GM19099 (cell line): ENCODE results near the gene SREBF1.
A peak's percentile ranks its signal among the peaks of the same experiment; 100 is the strongest.

ENCODE experiments used
- POLR2A ChIP-seq: IDR thresholded peaks from 3 replicates; pipeline ENCODE4 v1.6.1; 2011; ENCODE audit warnings: low read depth; ENCODE audit not compliant: insufficient read length; ENCODE audit errors: extremely low read depth

The SREBF1 gene

DNA sequence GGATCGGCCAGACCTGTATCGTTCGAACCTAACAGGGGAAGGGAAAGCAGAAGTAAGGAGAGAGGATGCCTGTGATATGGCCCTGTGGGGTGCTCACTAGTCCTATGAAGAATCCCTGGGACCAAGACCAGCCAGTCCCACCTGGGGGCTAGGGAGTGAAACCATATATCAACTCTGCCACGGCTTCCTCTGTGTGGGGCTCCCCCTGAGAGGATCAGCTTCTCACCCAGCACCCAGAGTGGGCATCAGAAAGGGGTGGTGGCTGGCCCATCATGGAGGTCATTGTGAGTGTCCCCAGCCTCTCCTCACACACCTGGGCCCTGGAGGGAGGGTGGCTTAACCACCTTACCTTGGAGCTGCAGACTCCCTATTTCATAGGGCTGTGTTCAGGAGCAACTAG is 30.1 kb upstream of the SREBF1 start:
- no peak for TF ChIP-seq POLR2A

DNA sequence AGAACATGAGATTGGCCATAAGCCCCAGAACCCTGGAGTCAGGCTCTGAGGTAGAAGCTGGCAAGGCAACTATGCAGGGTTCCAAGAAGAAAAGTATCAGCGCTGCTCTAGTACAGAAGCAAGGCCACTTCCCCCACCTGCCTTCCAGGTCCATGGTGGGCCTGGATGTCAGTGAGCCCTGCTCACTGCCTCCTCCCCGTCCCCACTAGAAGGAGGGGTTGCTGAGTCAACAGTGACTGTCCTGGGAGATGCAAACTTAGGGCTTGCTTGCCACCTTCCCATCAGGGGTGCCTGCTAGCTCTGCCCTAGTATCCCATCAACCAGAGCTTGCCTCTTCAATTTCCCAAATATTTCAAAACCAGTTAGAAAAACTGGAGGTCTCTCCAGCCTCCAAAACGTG is 29.6 kb upstream of the SREBF1 start:
- TF ChIP-seq POLR2A, result no peak

DNA sequence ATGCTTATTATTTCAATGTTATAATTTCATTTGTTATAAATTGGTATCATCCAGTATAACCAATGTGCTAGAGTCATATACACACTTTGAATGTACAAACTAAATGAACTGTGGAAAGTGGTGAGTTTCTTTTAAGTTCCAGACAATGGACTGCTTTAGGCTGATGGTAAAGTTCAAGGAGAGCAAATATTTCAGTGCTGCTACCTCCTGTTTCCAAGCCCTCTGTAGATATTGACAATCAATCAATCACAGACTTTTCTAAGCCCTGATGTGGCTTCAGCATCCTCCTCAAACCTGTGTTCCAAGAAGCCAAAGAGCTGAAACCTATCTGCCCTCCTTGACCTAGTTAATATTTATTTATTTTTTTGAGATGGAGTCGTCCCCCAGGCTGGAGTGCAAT is 28.2 kb upstream of the SREBF1 start:
- no peak for TF ChIP-seq POLR2A

DNA sequence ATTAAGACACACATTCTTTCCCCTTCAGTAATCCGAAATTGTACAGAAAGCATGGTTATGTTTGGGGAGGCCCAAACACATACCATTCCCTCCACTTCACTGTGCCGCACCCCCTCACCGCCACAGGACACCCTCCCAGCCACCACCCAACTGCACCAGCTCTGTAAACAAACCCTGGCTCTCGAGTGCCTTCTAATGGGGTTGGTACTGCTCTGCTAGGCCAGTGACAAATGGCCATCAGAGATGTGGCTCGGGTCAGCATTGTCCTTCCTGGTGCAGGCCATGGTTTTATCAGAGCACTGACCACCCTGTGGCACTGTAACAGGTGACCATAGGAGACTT is 24.0 kb upstream of the SREBF1 start:
- TF ChIP-seq POLR2A, result no peak

DNA sequence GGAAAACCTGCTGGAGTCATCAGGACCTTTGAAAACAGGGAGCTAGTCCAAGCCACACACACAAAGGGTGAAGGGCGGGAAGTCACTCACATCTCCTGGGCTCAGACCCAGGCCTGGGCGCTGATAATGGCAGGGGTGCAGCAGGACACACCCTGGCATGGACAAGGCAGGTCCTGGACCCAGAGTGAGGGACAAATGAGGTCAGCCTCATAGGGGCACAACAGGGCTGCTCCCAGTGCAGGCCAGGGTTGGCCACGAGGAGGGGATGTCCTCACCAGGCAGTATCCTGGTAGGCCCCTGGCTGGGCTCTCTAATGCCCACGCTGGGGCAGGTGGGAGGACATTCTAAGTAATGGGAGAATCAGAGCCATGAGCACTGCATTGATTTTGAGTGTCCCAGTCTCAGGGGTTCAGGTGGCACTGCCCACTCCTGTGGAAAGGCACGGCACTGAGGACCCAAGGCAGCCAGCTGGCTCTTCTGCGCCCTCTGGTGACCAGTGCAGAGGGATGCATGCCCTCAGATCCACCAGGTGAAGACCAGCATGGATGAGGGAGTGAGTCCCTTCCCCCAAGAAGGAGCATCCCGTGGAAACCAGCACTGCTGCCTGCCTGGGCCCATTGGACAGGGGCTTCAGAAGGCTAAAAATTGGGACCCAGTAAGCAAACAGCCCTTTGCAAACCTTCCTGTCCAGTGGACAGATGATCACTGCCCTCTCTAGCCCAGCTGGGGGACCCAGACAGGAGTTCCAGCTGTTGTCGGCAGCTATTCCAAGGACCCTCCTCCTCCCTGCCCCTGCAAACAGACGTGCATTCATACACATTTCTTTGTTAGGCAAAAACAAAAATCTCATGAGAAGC is 23.4 kb upstream of the SREBF1 start:
- TF ChIP-seq POLR2A, result no peak

DNA sequence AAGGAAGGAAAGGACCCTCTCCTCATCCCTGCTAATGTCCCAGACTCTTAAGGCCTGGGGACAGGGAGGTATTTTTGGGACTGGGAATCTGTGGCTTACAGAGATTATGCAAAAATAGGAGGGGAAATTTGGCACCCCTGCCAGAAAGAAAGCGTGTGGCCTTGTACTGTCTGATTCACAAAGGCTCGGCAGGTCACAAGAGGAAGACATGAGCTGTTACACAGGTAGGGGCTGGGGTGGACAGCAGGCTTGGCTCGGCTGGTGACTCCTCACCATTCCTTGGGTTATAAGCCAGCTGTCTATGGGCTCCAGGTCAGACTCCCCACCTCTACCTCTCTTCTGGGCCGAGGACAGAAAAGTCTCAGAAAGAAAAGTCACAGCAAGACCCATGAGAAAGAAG is 20.7 kb upstream of the SREBF1 start:
- no peak for TF ChIP-seq POLR2A

DNA sequence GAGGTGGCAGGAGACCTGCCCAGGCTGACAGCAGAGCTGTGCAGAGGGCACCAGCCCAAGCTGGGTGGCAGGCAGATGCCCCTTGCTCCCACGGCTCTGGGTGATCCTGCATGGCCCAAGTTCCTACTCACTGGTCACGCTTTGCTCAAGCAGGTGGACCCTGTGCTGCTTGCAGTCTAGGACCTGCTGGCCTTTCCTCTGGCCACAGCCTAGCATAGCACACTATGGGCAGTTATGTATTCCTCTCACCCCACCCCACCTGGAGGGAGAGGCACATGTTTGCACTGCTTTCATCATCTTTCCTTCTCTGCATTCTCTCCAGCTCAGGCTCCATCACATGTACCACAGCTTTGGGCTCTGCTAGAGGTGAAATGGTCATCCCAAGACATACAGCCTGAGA is 19.6 kb upstream of the SREBF1 start:
- TF ChIP-seq POLR2A, result no peak

DNA sequence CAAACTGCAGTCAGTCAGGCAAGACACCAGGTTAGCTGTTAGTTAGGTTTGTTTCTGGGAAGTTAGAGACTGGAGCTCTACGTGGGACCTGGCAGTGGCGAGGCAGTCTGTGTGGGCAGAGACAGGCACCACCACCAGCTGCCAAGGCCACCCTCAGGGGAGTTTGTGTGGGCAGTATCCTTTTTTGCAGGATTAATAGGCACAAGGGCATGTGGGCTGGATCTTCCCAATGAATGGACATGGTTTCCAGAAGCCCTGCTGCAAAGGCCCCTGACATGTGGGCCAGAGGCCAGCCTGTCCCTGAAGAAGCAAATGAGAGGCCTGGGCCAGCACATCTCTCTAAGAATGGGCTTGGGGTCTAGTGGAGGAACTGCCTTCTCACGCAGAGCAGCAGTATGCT is 19.2 kb upstream of the SREBF1 start:
- no peak for TF ChIP-seq POLR2A

DNA sequence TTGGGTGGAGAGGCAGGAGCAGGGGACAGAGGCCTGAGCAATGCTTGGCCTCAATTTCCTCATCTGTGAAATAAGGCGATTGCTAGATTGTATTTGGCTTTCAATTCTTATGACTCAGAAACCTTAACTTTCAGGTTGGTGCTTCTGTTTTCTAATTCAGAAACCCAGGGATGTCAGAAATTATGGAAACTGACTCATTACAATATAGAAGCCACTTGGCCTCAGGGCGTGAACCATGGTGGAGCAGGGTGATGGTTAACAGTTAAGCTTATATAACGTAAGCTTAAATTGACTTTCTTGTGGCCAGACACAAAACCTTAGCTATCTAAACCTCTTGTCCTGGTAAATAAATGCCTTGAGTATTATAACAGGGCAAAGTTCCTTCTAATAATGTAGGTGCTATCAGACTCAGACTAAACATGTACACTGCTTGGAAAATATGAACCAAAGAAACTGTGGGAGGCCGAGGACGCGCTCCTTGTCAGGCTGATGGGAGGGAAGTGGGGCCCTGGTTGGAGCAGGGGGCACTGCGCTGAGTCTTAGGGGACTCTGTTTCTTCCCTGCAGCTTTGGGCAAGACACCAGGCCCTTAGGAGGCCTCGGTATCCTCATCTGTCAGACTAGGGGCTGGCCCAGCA is 17.1 kb upstream of the SREBF1 start:
- TF ChIP-seq POLR2A, result no peak

DNA sequence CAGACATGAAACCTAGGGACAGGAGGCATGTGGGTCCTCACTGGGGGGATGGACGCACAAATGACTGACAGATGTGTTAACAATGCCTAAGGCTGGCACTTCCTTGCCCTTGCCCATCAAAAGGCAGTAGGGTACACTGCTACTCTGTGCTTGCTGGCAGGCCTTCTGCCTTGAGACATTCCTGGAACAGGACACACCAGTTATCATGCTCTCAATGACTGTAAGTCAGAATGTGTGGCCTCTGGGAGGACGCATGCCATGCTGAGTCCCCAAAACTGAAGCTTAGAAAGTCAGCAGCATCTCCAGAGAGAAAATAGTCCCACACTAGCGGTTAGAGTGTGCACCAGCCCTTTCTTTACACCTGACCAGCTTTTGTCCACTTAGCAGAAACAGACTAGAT is 16.1 kb upstream of the SREBF1 start:
- no peak for TF ChIP-seq POLR2A

DNA sequence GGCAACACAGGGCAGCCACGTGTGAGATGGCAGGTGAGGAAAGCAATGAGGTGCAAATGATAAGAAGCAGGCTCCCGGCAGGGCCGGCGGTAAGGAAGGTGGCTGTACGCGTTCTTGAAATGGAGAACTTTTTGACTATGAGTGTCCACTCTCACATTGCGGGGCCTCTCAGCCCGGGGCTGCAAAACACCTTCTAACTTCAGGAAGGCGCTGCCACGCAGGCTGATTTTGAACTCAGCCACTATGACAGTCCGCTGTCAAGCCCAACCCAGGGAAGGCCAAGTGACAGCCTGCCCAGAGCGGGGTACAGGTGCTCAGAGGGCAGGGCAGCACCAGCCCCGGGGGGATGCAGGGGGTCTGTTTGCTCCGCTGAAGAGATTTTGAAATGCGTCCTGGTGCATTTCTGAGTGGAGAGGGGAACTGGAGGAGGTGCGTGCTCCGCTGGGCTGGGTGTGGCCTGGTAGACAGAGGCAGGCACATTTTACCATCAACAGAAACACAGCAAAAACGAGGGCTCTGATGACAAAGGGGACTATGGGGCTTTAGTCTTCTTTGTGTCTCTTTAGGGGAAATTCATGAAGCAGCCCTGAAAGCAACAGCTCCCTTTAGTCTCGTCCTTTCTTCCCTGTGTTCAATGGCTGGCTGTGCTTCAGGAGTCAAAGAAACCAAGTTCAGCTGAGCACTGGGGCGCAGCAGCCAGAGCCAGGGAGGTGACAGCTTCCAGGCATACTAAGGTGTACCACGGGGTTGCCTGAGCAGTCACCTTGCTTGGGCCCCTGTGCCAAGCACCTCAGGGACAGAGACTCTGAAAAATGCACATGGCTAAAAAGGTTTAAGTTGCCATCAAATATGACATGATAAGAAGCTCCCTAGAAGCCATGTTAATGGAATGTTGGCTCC is 14.6 kb upstream of the SREBF1 start:
- TF ChIP-seq POLR2A, result no peak

DNA sequence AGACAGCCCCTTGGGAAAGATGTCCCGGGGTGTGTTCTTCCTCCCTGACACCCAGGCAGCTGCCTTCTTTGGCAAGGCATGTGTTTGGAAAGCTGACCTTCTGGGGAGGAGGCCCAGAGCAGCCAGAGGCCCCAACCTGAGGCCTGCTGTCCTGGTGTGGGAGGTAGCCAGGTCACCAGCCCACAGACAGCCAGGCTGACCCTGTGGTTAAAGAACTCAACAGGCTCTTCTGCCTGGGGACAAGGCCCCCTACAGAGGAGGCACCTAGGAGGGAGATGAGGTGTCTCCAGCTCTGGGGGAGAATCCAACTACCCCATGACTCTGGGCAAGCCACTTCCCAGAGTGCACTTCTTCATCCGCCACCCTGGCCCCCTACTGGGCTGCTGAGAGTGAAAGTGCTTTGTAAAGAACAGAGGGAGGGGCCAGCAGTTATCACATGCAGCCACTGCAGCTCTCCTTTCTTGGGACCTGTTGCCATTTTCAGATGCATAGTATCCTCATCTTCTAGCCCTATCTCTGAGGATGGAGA is 13.1 kb upstream of the SREBF1 start:
- TF ChIP-seq POLR2A, result no peak

DNA sequence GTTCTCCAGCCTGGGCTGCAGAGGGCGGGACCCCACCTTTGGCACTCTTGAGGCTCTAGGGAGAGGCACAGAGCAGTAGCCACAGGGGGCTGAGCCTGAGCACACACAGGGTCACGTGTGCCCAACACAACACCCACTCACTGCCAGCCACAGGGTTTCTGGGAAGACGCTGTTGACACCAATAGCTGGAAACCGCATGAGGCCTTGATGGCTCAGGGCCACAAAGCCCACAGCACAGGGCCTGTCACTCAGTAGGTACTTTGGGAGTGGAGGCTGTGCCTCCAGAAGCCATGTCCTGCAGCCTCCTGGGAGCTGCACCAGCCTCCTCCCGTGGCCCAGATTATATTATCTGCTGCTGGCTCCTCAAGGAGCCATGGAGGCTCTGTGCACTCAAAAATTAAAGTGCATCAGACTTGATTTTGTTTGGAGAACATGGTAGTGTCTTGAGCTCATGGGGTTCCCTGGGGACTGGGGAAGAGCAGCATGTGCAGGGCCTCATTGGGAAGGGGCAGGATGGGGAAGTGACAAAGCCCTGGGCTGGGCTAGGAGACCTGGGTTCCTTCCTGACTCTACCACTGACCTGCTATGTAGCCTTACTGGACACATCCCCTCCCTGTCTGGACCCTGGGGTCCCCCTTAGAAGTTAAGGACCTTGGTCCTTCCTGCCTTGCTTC is 12.5 kb upstream of the SREBF1 start:
- TF ChIP-seq POLR2A, result peak; percentile 20

DNA sequence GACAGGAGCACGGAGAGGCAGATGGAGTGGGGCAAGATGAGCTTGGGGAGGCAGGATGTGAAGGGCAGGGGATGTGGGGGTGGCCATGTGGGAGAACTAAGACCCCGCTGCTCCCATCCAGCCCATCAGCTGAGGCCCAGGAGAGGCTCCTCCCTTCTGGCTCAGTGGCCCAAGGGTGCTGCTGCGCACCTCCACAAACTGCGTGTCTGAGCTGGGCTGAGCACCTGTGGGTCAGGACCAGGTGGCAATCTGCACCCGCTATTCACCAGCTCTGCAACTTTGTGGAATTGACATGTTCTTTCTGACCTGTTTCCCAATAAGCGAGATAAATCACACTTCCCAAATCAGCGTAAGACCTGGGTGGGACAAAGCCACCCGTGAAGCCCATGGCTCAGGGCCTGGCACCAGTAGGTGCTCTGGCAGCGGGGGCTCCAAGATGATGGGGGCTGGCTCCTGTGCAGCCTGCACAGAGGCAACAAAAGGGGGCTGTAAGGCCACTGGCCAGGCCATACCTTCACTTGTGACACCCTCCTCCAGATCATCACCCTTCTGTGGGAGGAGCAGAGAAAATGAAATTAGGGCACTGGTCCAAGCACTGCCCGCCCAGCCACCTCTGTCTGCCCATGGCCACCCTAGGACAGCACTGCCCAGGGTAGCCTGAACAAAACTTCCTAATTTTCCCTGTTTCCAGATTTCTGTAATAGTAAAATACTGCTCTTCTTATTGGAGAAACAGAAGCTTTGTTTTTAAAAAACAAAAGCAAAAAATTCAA is 11.7 kb upstream of the SREBF1 start:
- no peak for TF ChIP-seq POLR2A

DNA sequence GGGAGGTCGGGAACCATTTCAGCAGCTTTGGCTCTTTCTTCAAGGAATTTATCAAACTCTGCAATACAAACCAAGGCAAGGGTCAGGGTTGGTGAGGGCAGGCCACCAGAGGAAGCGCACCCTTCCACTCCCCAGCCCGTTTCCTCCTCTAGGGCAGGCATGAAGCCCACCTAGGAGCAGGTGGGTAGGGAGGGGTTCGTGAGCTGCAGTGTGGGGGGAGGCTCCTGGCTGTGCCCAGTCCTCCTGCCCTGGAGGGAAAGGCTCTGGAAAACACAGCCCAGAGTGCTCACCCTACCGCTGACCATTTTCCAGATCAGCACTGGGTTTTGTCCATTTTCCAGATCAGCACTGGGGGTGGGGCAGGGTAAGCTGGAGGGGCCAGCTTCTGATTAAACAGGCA is 10.9 kb upstream of the SREBF1 start:
- no peak for TF ChIP-seq POLR2A
